IPS-18c (cell line): ENCODE data around the gene ZNF565.
A peak's percentile ranks its signal among the peaks of the same experiment; 100 is the strongest.
"Not testable (repeated sequence)": the region's sequence is repeated elsewhere in the genome, so short reads cannot be mapped to it uniquely, and the experiment has no call there.

Source experiments
- H3K4me3 ChIP-seq: 2 replicates; pipeline ENCODE4 v1.7.0; 2013; ENCODE audit warnings: low read depth, mild to moderate bottlenecking, low read length, moderate library complexity; ENCODE audit not compliant: insufficient read depth
- H3K9me3 ChIP-seq: one replicate; pipeline ENCODE4 v1.6.1; 2013; ENCODE audit warnings: mild to moderate bottlenecking, low read length, moderate library complexity; ENCODE audit not compliant: control insufficient read depth, insufficient read depth

ZNF565 gene

GRCh38 chr19:36225219-36225892, 10.9 kb upstream of the ZNF565 start:
- H3K4me3 ChIP-seq: no peak overlapping the region
- H3K9me3 ChIP-seq: no peaks in the 10 kb centered on the region

- no peak overlapping the region for H3K4me3 ChIP-seq
- no peaks in the 10 kb centered on the region for H3K9me3 ChIP-seq
These were observed 8.0 kb upstream of the ZNF565 start for GRCh38 chr19:36222503-36222902.

- H3K9me3 ChIP-seq: no peaks in the 10 kb centered on the region
- no peak overlapping the region for H3K4me3 ChIP-seq
These were observed 7.0 kb upstream of the ZNF565 start for GRCh38 chr19:36221474-36221873.

GRCh38 chr19:36215276-36216123, 1.0 kb upstream of the ZNF565 start:
- no peaks in the 10 kb centered on the region for H3K9me3 ChIP-seq

GRCh38 chr19:36212895-36213294, 1.6 kb downstream of the ZNF565 start:
- Histone ChIP-seq H3K4me3 (no peak overlapping the region), H3K9me3 (no peaks in the 10 kb centered on the region)

More at GRCh38 chr19:36215276-36216123, 1.0 kb upstream of the ZNF565 start:
- H3K4me3 ChIP-seq: peak overlapping the region; percentile 89

GRCh38 chr19:36210497-36210896, 4.0 kb downstream of the ZNF565 start:
- Histone ChIP-seq H3K9me3 (peaks cover 2% of the 10 kb centered on the region), H3K4me3 (no peak overlapping the region)

- peaks cover 2% of the 10 kb centered on the region for H3K9me3 ChIP-seq
- no peak overlapping the region for H3K4me3 ChIP-seq
These were observed 5.1 kb downstream of the ZNF565 start for GRCh38 chr19:36209372-36209771.

GRCh38 chr19:36207605-36208252, 6.7 kb downstream of the ZNF565 start:
- Histone ChIP-seq H3K4me3 (no peak overlapping the region), H3K9me3 (peaks cover 2% of the 10 kb centered on the region)

GRCh38 chr19:36203293-36203692, 11.2 kb downstream of the ZNF565 start:
- Histone ChIP-seq H3K4me3 (no peak overlapping the region), H3K9me3 (peaks cover 2% of the 10 kb centered on the region)

GRCh38 chr19:36201684-36202083, 12.8 kb downstream of the ZNF565 start:
- Histone ChIP-seq H3K9me3 (peaks cover 2% of the 10 kb centered on the region), H3K4me3 (no peak overlapping the region)

- no peak overlapping the region for H3K4me3 ChIP-seq
- H3K9me3 ChIP-seq: no peaks in the 10 kb centered on the region
These were observed 16.3 kb downstream of the ZNF565 start for GRCh38 chr19:36198119-36198518.

- Histone ChIP-seq H3K4me3 (no peak overlapping the region), H3K9me3 (no peaks in the 10 kb centered on the region)
These were observed 18.2 kb downstream of the ZNF565 start for GRCh38 chr19:36196249-36196648.

GRCh38 chr19:36186722-36187121, 27.7 kb downstream of the ZNF565 start:
- not testable (repeated sequence) for H3K9me3 ChIP-seq, H3K4me3 ChIP-seq

GRCh38 chr19:36183245-36183628, 31.2 kb downstream of the ZNF565 start:
- H3K4me3 ChIP-seq: no peak overlapping the region
- H3K9me3 ChIP-seq: no peaks in the 10 kb centered on the region

- Histone ChIP-seq H3K4me3 (no peak overlapping the region), H3K9me3 (no peaks in the 10 kb centered on the region)
These were observed 31.7 kb downstream of the ZNF565 start for GRCh38 chr19:36182612-36183244.

GRCh38 chr19:36179077-36179476, 35.4 kb downstream of the ZNF565 start:
- not testable (repeated sequence) for H3K9me3 ChIP-seq, H3K4me3 ChIP-seq

GRCh38 chr19:36173846-36174245, 40.6 kb downstream of the ZNF565 start:
- not testable (repeated sequence) for H3K9me3 ChIP-seq, H3K4me3 ChIP-seq
